Measurements from ENCODE around the gene PARD3. TPM values are rescaled to one million over a fixed set of nuclear protein-coding genes. Genes with fewer than 3 reads are reported as not detected.

Gene PARD3
- total RNA-seq, 1 experiment from 2014 or later: 46.3 TPM

- BruUV-seq (replicated peaks): no TSS peak
- Histone ChIP-seq H3K27me3 (ENCODE audit: insufficient read depth, low read length) (no peaks in the 10 kb centered on the region), H2AFZ (ENCODE audit: low read depth, low read length, poor library complexity, severe bottlenecking) (no peak overlapping the region), H3K27ac (ENCODE audit: low read depth, low read length) (no peak overlapping the region), H3K9me3 (ENCODE audit: control insufficient read depth in 1 of 2, insufficient read depth in 1 of 2, low read depth in 1 of 2, low read length in 2 of 2) (no peaks in the 10 kb centered on the region), H3K36me3 (ENCODE audit: control insufficient read depth in 1 of 2, insufficient read depth in 2 of 2, low read length in 2 of 2) (no peaks in the 10 kb centered on the region), H4K20me1 (ENCODE audit: insufficient read depth) (no peaks in the 10 kb centered on the region), H3K4me1 (ENCODE audit: control insufficient read depth in 1 of 2, insufficient read depth in 2 of 2, low read length in 2 of 2) (peaks cover 0 to 6% of the 10 kb centered on the region in 2 experiments; a peak in 1 of 4 replicates), H3K9me2 (ENCODE audit: insufficient read depth) (no peaks in the 10 kb centered on the region), H3K79me2 (ENCODE audit: insufficient read depth, low read length) (no peaks in the 10 kb centered on the region), H3K4me3 (replicated peaks in 1 of 2; ENCODE audit: low read depth in 1 of 2, low read length in 2 of 2) (no peak overlapping the region), H3K4me2 (ENCODE audit: low read length) (no peak overlapping the region), H3K9ac (ENCODE audit: low read length) (no peak overlapping the region)
- no peak for TF ChIP-seq ATF3 (IDR thresholded peaks at IDR 0.05)
- TF ChIP-seq SIN3A (IDR thresholded peaks at IDR 0.05; ENCODE audit: low read depth): no peak
- TF ChIP-seq ZFX (IDR thresholded peaks at IDR 0.05): no peak
- no peak for TF ChIP-seq YY1 (IDR thresholded peaks at IDR 0.05; ENCODE audit: extremely low read depth, insufficient replicate concordance, low read depth, low read length)
- RAD21 ChIA-PET (ENCODE audit: low non-redundant PET in 1 of 2, low total read pairs in 2 of 2, uncharacterized antibody in 2 of 2, unreplicated experiment in 2 of 2): no interaction called here
- intact Hi-C loops (cut with micrococcal nuclease): loop anchor here (10.0 kb wide), 1 partner anchor 893 kb away; the partner anchor contains the start of gene NRP1
- POLR2A ChIA-PET: no interaction called here
- DNase-seq (ENCODE audit: low read depth, low spot score): no peak
- CTCF ChIA-PET: no interaction called here
- ATAC-seq: no peak
Observed at GRCh38 chr10:34228066-34228465, 587.0 kb downstream of the PARD3 start.

GRCh38 chr10:34224639-34225038, 590.5 kb downstream of the PARD3 start:
- no peak for TF ChIP-seq EGR1 (IDR thresholded peaks at IDR 0.05; ENCODE audit: low read depth)
- Histone ChIP-seq H3K9me2 (ENCODE audit: insufficient read depth) (no peaks in the 10 kb centered on the region), H3K4me1 (ENCODE audit: control insufficient read depth in 1 of 2, insufficient read depth in 2 of 2, low read length in 2 of 2) (peaks cover under 1 to 6% of the 10 kb centered on the region in 2 experiments; a peak in 1 of 4 replicates), H3K9ac (ENCODE audit: low read length) (no peak overlapping the region), H3K9me3 (ENCODE audit: control insufficient read depth in 1 of 2, insufficient read depth in 1 of 2, low read depth in 1 of 2, low read length in 2 of 2) (no peaks in the 10 kb centered on the region), H3K27ac (ENCODE audit: low read depth, low read length) (no peak overlapping the region), H4K20me1 (ENCODE audit: insufficient read depth) (no peaks in the 10 kb centered on the region), H3K4me3 (replicated peaks in 1 of 2; ENCODE audit: low read depth in 1 of 2, low read length in 2 of 2) (no peak overlapping the region), H3K4me2 (ENCODE audit: low read length) (no peak overlapping the region), H2AFZ (ENCODE audit: low read depth, low read length, poor library complexity, severe bottlenecking) (no peak overlapping the region), H3K27me3 (ENCODE audit: insufficient read depth, low read length) (no peaks in the 10 kb centered on the region), H3K79me2 (ENCODE audit: insufficient read depth, low read length) (no peaks in the 10 kb centered on the region), H3K36me3 (ENCODE audit: control insufficient read depth in 1 of 2, insufficient read depth in 2 of 2, low read length in 2 of 2) (no peaks in the 10 kb centered on the region)
- POLR2A ChIA-PET: no interaction called here
- CTCF ChIA-PET: no interaction called here
- BruUV-seq (replicated peaks): no TSS peak
- no peak for ATAC-seq
- intact Hi-C loops (cut with micrococcal nuclease): loop anchor here (10.0 kb wide), 1 partner anchor 890 kb away; the partner anchor contains the start of gene NRP1
- no peak for DNase-seq (ENCODE audit: low read depth, low spot score)
- RAD21 ChIA-PET (ENCODE audit: low non-redundant PET in 1 of 2, low total read pairs in 2 of 2, uncharacterized antibody in 2 of 2, unreplicated experiment in 2 of 2): interaction anchor here in 1 of 2 experiments (0.7 kb wide), 1 partner anchor 29 kb away, joined by 3 read pairs; no protein-coding TSS in a partner anchor

Measured in HCT116 (cell line).